Thoracic aorta (tissue), 2 donors: ENCODE data around the gene UGGT1. TPM values are rescaled to one million over a fixed set of nuclear protein-coding genes. Genes with fewer than 3 reads are reported as not detected.

Experiments used
- ATAC-seq: fragments of 150-250 bp; one replicate; pipeline ENCODE4 v1.8.0; 2017; ENCODE audit warnings: low read depth; ENCODE audit not compliant: insufficient number of reproducible peaks, low FRiP score
- DNase-seq: peaks from one replicate; pipeline ENCODE4 v3.0.0-alpha.2; 2020; ENCODE audit warnings: low spot score
- H3K27ac ChIP-seq, 2 donors: fragments of 200-600 bp; sonication (generic); 1 replicate in 1 of 2; 2 replicates in 1 of 2; pipeline ENCODE4 v1.5.1; 2016; ENCODE audit warnings: mild to moderate bottlenecking in 2 of 2, moderate library complexity in 2 of 2
- H3K27me3 ChIP-seq: fragments of 200-600 bp; sonication (generic); replicated peaks from 2 replicates; pipeline ENCODE4 v1.6.0; 2016; ENCODE audit warnings: mild to moderate bottlenecking; ENCODE audit not compliant: insufficient read depth
- H3K36me3 ChIP-seq: fragments of 200-600 bp; sonication (generic); one replicate; pipeline ENCODE4 v1.5.1; 2016
- H3K4me1 ChIP-seq, 2 donors: fragments of 200-600 bp; sonication (generic); 1 replicate in 1 of 2; 2 replicates in 1 of 2; pipeline versions ENCODE4 v1.5.1 to v1.6.0; 2016; ENCODE audit warnings: low read depth in 2 of 2, mild to moderate bottlenecking in 1 of 2; ENCODE audit not compliant: control insufficient read depth in 1 of 2
- H3K4me3 ChIP-seq: fragments of 200-600 bp; sonication (generic); 2 replicates; pipeline ENCODE4 v1.5.1; 2016; ENCODE audit warnings: mild to moderate bottlenecking
- H3K9me3 ChIP-seq: fragments of 200-600 bp; sonication (generic); 2 replicates; pipeline ENCODE4 v1.5.1; 2016
- total RNA-seq, 2 donors: library from RNA; depleted of rRNA; stranded (reverse); fragments of >200 nt; gene quantifications; one replicate each; pipeline versions ENCODE4 v1.1.0 to v1.2.3, GENCODE V29; 2016
- TF ChIP-seq, protein P1 (sequence below): fragments of 200-600 bp; sonication (generic); IDR thresholded peaks from one replicate; pipeline ENCODE4 v1.5.1; 2019; ENCODE audit warnings: antibody characterized with exemption

UGGT1 gene, protein sequence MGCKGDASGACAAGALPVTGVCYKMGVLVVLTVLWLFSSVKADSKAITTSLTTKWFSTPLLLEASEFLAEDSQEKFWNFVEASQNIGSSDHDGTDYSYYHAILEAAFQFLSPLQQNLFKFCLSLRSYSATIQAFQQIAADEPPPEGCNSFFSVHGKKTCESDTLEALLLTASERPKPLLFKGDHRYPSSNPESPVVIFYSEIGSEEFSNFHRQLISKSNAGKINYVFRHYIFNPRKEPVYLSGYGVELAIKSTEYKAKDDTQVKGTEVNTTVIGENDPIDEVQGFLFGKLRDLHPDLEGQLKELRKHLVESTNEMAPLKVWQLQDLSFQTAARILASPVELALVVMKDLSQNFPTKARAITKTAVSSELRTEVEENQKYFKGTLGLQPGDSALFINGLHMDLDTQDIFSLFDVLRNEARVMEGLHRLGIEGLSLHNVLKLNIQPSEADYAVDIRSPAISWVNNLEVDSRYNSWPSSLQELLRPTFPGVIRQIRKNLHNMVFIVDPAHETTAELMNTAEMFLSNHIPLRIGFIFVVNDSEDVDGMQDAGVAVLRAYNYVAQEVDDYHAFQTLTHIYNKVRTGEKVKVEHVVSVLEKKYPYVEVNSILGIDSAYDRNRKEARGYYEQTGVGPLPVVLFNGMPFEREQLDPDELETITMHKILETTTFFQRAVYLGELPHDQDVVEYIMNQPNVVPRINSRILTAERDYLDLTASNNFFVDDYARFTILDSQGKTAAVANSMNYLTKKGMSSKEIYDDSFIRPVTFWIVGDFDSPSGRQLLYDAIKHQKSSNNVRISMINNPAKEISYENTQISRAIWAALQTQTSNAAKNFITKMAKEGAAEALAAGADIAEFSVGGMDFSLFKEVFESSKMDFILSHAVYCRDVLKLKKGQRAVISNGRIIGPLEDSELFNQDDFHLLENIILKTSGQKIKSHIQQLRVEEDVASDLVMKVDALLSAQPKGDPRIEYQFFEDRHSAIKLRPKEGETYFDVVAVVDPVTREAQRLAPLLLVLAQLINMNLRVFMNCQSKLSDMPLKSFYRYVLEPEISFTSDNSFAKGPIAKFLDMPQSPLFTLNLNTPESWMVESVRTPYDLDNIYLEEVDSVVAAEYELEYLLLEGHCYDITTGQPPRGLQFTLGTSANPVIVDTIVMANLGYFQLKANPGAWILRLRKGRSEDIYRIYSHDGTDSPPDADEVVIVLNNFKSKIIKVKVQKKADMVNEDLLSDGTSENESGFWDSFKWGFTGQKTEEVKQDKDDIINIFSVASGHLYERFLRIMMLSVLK (N-terminal part only)
- total RNA-seq: 10 to 100 TPM; 71.3 to 86.2 TPM

- DNase-seq (peak; percentile 85), ATAC-seq (peak; percentile 94)
- Histone ChIP-seq H3K4me3 (peak within 1 kb of the TSS; percentile 90), H3K4me1 (peaks cover 6 to 8% of the 10 kb centered on the region in 2 donors), H3K36me3 (no peaks in the 10 kb centered on the region), H3K27ac (peak within 1 kb of the TSS; percentile 86 to 91), H3K27me3 (no peaks in the 10 kb centered on the region), H3K9me3 (no peaks in the 10 kb centered on the region)
- TF ChIP-seq, protein P1, sequence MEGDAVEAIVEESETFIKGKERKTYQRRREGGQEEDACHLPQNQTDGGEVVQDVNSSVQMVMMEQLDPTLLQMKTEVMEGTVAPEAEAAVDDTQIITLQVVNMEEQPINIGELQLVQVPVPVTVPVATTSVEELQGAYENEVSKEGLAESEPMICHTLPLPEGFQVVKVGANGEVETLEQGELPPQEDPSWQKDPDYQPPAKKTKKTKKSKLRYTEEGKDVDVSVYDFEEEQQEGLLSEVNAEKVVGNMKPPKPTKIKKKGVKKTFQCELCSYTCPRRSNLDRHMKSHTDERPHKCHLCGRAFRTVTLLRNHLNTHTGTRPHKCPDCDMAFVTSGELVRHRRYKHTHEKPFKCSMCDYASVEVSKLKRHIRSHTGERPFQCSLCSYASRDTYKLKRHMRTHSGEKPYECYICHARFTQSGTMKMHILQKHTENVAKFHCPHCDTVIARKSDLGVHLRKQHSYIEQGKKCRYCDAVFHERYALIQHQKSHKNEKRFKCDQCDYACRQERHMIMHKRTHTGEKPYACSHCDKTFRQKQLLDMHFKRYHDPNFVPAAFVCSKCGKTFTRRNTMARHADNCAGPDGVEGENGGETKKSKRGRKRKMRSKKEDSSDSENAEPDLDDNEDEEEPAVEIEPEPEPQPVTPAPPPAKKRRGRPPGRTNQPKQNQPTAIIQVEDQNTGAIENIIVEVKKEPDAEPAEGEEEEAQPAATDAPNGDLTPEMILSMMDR: no peak
Observed at GRCh38 chr2:128090945-128091725, at the start of gene UGGT1. Gene UGGT1, plus strand, starts transcription at chr2:128091200. Its CDS starts 158 bp downstream, at chr2:128091358.

DNA sequence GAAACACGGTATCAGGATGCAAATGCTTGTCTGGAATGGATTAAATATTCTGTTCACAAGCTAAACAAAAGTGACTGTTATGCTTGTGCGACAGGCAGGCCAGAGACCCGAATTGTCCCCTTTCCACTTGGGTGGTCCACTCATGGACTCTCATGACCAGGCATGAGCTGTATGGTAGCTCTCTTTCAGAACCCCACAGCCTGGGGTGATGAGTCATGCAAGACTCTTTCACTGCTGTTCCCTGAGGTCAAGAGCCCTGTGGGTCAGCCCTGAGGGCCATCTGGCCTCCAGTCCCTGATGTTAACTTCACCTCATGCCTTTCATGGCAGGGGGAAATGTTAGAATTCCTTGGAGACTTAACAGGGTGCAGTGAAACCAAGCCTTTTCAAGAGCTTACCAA lies 49.4 kb upstream of the UGGT1 start:
- H3K36me3 ChIP-seq: no peaks in the 10 kb centered on the region
- ATAC-seq (no peak), DNase-seq (no peak)
- TF ChIP-seq, protein P1: no peak
- H3K9me3 ChIP-seq: peaks cover 32% of the 10 kb centered on the region
- H3K27ac ChIP-seq: no peak overlapping the region
- H3K4me1 ChIP-seq: no peaks in the 10 kb centered on the region
- H3K4me3 ChIP-seq: no peak overlapping the region
- H3K27me3 ChIP-seq: no peaks in the 10 kb centered on the region

DNA sequence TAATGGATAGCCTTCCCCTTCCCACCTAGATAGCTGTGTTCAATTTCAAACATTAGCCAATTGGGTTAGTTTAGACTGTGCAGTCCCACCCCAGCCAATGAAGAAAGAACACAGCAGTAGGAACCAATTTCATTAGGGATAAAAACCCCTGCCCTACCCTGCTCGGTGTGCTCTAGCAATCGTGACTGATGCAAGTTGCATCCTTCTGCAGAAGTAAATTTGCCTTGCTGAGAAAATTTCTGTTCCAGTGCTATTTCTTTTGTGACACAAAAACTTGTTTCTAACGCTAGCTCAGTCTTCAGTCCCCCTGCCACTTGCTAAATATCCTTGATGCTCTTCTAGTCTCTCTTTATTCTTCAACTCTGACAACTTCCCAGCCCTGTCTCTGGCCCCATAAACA lies 48.0 kb upstream of the UGGT1 start:
- Histone ChIP-seq H3K27me3 (no peaks in the 10 kb centered on the region), H3K4me3 (no peak overlapping the region), H3K36me3 (no peaks in the 10 kb centered on the region), H3K4me1 (no peaks in the 10 kb centered on the region), H3K9me3 (peaks cover 21% of the 10 kb centered on the region), H3K27ac (no peak overlapping the region)
- DNase-seq (no peak), ATAC-seq (no peak)
- TF ChIP-seq, protein P1: no peak

DNA sequence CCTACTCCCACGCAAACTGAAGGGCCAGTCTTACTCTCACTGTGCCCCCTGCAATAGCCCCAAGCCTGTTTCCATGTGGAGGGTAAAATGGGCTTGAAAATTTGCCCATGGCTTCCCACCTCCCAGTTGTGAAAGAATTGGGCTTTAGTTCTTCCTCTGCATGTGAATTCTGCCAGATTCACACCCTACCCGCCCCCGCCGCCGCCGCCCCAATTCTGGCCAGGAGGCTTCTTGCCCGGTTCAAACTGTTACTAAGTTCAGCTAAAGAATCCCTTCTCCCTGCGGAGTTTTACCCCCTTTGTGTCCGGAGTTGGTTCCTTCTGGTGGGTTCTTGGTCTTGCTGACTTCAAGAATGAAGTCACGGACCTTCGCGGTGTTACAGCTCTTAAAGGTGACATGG lies 37.7 kb upstream of the UGGT1 start:
- TF ChIP-seq, protein P1: no peak
- Histone ChIP-seq H3K27me3 (no peaks in the 10 kb centered on the region), H3K36me3 (no peaks in the 10 kb centered on the region), H3K27ac (no peak overlapping the region), H3K4me3 (no peak overlapping the region), H3K9me3 (peaks cover 5% of the 10 kb centered on the region), H3K4me1 (no peaks in the 10 kb centered on the region)
- no peak for DNase-seq
- no peak for ATAC-seq
